ENCODE results near the gene SNX17.

Gene SNX17

GRCh38 chr2:27370026-27370815, at the start of gene SNX17, which contains the start of gene EIF2B4:
Gene SNX17 (plus strand): TSS chr2:27370616. CDS start chr2:27370744, 128 bp downstream.
Gene EIF2B4 (minus strand): TSS chr2:27370338. CDS start chr2:27370314, 24 bp downstream.
- peaks cover 10 to 39% (median 33%) of the 10 kb centered on the region in 5 donors for H3K4me1 ChIP-seq (ENCODE audit: control insufficient read depth in 5 of 5, insufficient read depth in 5 of 5, low read length in 5 of 5)
- no peaks in the 10 kb centered on the region for H3K9me3 ChIP-seq (ENCODE audit: control insufficient read depth in 5 of 5, low read length in 5 of 5)
- H3K9ac ChIP-seq (ENCODE audit: low read length in 5 of 5): peak within 1 kb of the TSS; percentile 97 to 100 (median 99)
- H3K27me3 ChIP-seq (ENCODE audit: control insufficient read depth in 5 of 5, insufficient read depth in 4 of 5, low read length in 5 of 5): no peaks in the 10 kb centered on the region
- H3K27ac ChIP-seq (ENCODE audit: low read depth, low read length): peak within 1 kb of the TSS; percentile 96
- peak within 1 kb of the TSS; percentile 78 to 98 (median 91) for H3K4me3 ChIP-seq (ENCODE audit: low read depth in 1 of 5, low read length in 5 of 5)
- H3K36me3 ChIP-seq (ENCODE audit: control insufficient read depth in 5 of 5, insufficient read depth in 5 of 5, low read length in 5 of 5): peaks cover 11 to 64% (median 54%) of the 10 kb centered on the region in 5 donors

- H3K27me3 ChIP-seq (ENCODE audit: control insufficient read depth in 5 of 5, insufficient read depth in 4 of 5, low read length in 5 of 5): no peaks in the 10 kb centered on the region
- peaks cover 9 to 40% (median 28%) of the 10 kb centered on the region in 5 donors for H3K4me1 ChIP-seq (ENCODE audit: control insufficient read depth in 5 of 5, insufficient read depth in 5 of 5, low read length in 5 of 5)
- H3K36me3 ChIP-seq (ENCODE audit: control insufficient read depth in 5 of 5, insufficient read depth in 5 of 5, low read length in 5 of 5): peaks cover 3 to 13% (median 6%) of the 10 kb centered on the region in 5 donors
- H3K9ac ChIP-seq (ENCODE audit: low read length in 5 of 5): peak overlapping the region in 1 of 5 donors; percentile 11
- no peaks in the 10 kb centered on the region for H3K9me3 ChIP-seq (ENCODE audit: control insufficient read depth in 5 of 5, low read length in 5 of 5)
- H3K27ac ChIP-seq (ENCODE audit: low read depth, low read length): no peak overlapping the region
- H3K4me3 ChIP-seq (ENCODE audit: low read depth in 1 of 5, low read length in 5 of 5): no peak overlapping the region
Observed at GRCh38 chr2:27320958-27321543, 49.4 kb upstream of the SNX17 start.

- no peaks in the 10 kb centered on the region for H3K27me3 ChIP-seq (ENCODE audit: control insufficient read depth in 5 of 5, insufficient read depth in 4 of 5, low read length in 5 of 5)
- H3K9ac ChIP-seq (ENCODE audit: low read length in 5 of 5): peak overlapping the region; percentile 89 to 99 (median 99)
- H3K4me3 ChIP-seq (ENCODE audit: low read depth in 1 of 5, low read length in 5 of 5): peak overlapping the region; percentile 87 to 98 (median 90)
Observed at GRCh38 chr2:27322301-27322765, 48.1 kb upstream of the SNX17 start.

GRCh38 chr2:27322766-27323595, 47.4 kb upstream of the SNX17 start, which contains the start of gene MPV17:
Gene MPV17 (minus strand): TSS chr2:27323097. CDS start chr2:27322517, 580 bp downstream.
- Histone ChIP-seq H3K27me3 (ENCODE audit: control insufficient read depth in 5 of 5, insufficient read depth in 4 of 5, low read length in 5 of 5) (no peaks in the 10 kb centered on the region), H3K4me3 (ENCODE audit: low read depth in 1 of 5, low read length in 5 of 5) (peak within 1 kb of the TSS; percentile 87 to 98 (median 90)), H3K4me1 (ENCODE audit: control insufficient read depth in 5 of 5, insufficient read depth in 5 of 5, low read length in 5 of 5) (peaks cover 9 to 31% (median 28%) of the 10 kb centered on the region in 5 donors), H3K27ac (ENCODE audit: low read depth, low read length) (peak within 1 kb of the TSS; percentile 97), H3K9me3 (ENCODE audit: control insufficient read depth in 5 of 5, low read length in 5 of 5) (no peaks in the 10 kb centered on the region), H3K9ac (ENCODE audit: low read length in 5 of 5) (peak within 1 kb of the TSS; percentile 94 to 99 (median 99)), H3K36me3 (ENCODE audit: control insufficient read depth in 5 of 5, insufficient read depth in 5 of 5, low read length in 5 of 5) (peaks cover 8 to 21% (median 18%) of the 10 kb centered on the region in 5 donors)

More at GRCh38 chr2:27322301-27322765, 48.1 kb upstream of the SNX17 start:
- peak overlapping the region; percentile 97 for H3K27ac ChIP-seq (ENCODE audit: low read depth, low read length)
- peaks cover 9 to 32% (median 28%) of the 10 kb centered on the region in 5 donors for H3K4me1 ChIP-seq (ENCODE audit: control insufficient read depth in 5 of 5, insufficient read depth in 5 of 5, low read length in 5 of 5)
- no peaks in the 10 kb centered on the region for H3K9me3 ChIP-seq (ENCODE audit: control insufficient read depth in 5 of 5, low read length in 5 of 5)
- H3K36me3 ChIP-seq (ENCODE audit: control insufficient read depth in 5 of 5, insufficient read depth in 5 of 5, low read length in 5 of 5): peaks cover 6 to 15% (median 14%) of the 10 kb centered on the region in 5 donors

- Histone ChIP-seq H3K27ac (ENCODE audit: low read depth, low read length) (peak overlapping the region; percentile 97), H3K4me1 (ENCODE audit: control insufficient read depth in 5 of 5, insufficient read depth in 5 of 5, low read length in 5 of 5) (peaks cover 9 to 31% (median 28%) of the 10 kb centered on the region in 5 donors), H3K9ac (ENCODE audit: low read length in 5 of 5) (peak overlapping the region; percentile 94 to 99 (median 99)), H3K9me3 (ENCODE audit: control insufficient read depth in 5 of 5, low read length in 5 of 5) (no peaks in the 10 kb centered on the region), H3K27me3 (ENCODE audit: control insufficient read depth in 5 of 5, insufficient read depth in 4 of 5, low read length in 5 of 5) (no peaks in the 10 kb centered on the region), H3K4me3 (ENCODE audit: low read depth in 1 of 5, low read length in 5 of 5) (peak overlapping the region; percentile 87 to 98 (median 90)), H3K36me3 (ENCODE audit: control insufficient read depth in 5 of 5, insufficient read depth in 5 of 5, low read length in 5 of 5) (peaks cover 15 to 28% (median 25%) of the 10 kb centered on the region in 5 donors)
Observed at GRCh38 chr2:27323596-27324285, 46.7 kb upstream of the SNX17 start.

GRCh38 chr2:27324720-27325119, 45.7 kb upstream of the SNX17 start:
- no peaks in the 10 kb centered on the region for H3K27me3 ChIP-seq (ENCODE audit: control insufficient read depth in 5 of 5, insufficient read depth in 4 of 5, low read length in 5 of 5)
- H3K4me3 ChIP-seq (ENCODE audit: low read depth in 1 of 5, low read length in 5 of 5): no peak overlapping the region
- H3K9ac ChIP-seq (ENCODE audit: low read length in 5 of 5): no peak overlapping the region
- H3K4me1 ChIP-seq (ENCODE audit: control insufficient read depth in 5 of 5, insufficient read depth in 5 of 5, low read length in 5 of 5): peaks cover 9 to 31% (median 28%) of the 10 kb centered on the region in 5 donors
- no peak overlapping the region for H3K27ac ChIP-seq (ENCODE audit: low read depth, low read length)
- H3K9me3 ChIP-seq (ENCODE audit: control insufficient read depth in 5 of 5, low read length in 5 of 5): no peaks in the 10 kb centered on the region
- peaks cover 16 to 38% (median 34%) of the 10 kb centered on the region in 5 donors for H3K36me3 ChIP-seq (ENCODE audit: control insufficient read depth in 5 of 5, insufficient read depth in 5 of 5, low read length in 5 of 5)

- no peaks in the 10 kb centered on the region for H3K9me3 ChIP-seq (ENCODE audit: control insufficient read depth in 5 of 5, low read length in 5 of 5)
- no peak overlapping the region for H3K27ac ChIP-seq (ENCODE audit: low read depth, low read length)
- no peak overlapping the region for H3K4me3 ChIP-seq (ENCODE audit: low read depth in 1 of 5, low read length in 5 of 5)
- no peaks in the 10 kb centered on the region for H3K4me1 ChIP-seq (ENCODE audit: control insufficient read depth in 5 of 5, insufficient read depth in 5 of 5, low read length in 5 of 5)
- no peak overlapping the region for H3K9ac ChIP-seq (ENCODE audit: low read length in 5 of 5)
- H3K27me3 ChIP-seq (ENCODE audit: control insufficient read depth in 5 of 5, insufficient read depth in 4 of 5, low read length in 5 of 5): no peaks in the 10 kb centered on the region
- peaks cover 17 to 88% (median 76%) of the 10 kb centered on the region in 5 donors for H3K36me3 ChIP-seq (ENCODE audit: control insufficient read depth in 5 of 5, insufficient read depth in 5 of 5, low read length in 5 of 5)
Observed at GRCh38 chr2:27335311-27335710, 35.1 kb upstream of the SNX17 start.

GRCh38 chr2:27336173-27336572, 34.2 kb upstream of the SNX17 start:
- H3K4me3 ChIP-seq (ENCODE audit: low read depth in 1 of 5, low read length in 5 of 5): no peak overlapping the region
- H3K27ac ChIP-seq (ENCODE audit: low read depth, low read length): no peak overlapping the region
- H3K9ac ChIP-seq (ENCODE audit: low read length in 5 of 5): no peak overlapping the region
- no peaks in the 10 kb centered on the region for H3K4me1 ChIP-seq (ENCODE audit: control insufficient read depth in 5 of 5, insufficient read depth in 5 of 5, low read length in 5 of 5)
- H3K9me3 ChIP-seq (ENCODE audit: control insufficient read depth in 5 of 5, low read length in 5 of 5): no peaks in the 10 kb centered on the region
- H3K27me3 ChIP-seq (ENCODE audit: control insufficient read depth in 5 of 5, insufficient read depth in 4 of 5, low read length in 5 of 5): no peaks in the 10 kb centered on the region
- H3K36me3 ChIP-seq (ENCODE audit: control insufficient read depth in 5 of 5, insufficient read depth in 5 of 5, low read length in 5 of 5): peaks cover 17 to 87% (median 70%) of the 10 kb centered on the region in 5 donors

- H3K4me3 ChIP-seq (ENCODE audit: low read depth in 1 of 5, low read length in 5 of 5): no peak overlapping the region
- H3K9ac ChIP-seq (ENCODE audit: low read length in 5 of 5): no peak overlapping the region
- H3K27me3 ChIP-seq (ENCODE audit: control insufficient read depth in 5 of 5, insufficient read depth in 4 of 5, low read length in 5 of 5): no peaks in the 10 kb centered on the region
- peaks cover 0 to 4% (median 0%) of the 10 kb centered on the region in 5 donors for H3K4me1 ChIP-seq (ENCODE audit: control insufficient read depth in 5 of 5, insufficient read depth in 5 of 5, low read length in 5 of 5)
- H3K36me3 ChIP-seq (ENCODE audit: control insufficient read depth in 5 of 5, insufficient read depth in 5 of 5, low read length in 5 of 5): peaks cover 0 to 13% (median 6%) of the 10 kb centered on the region in 5 donors
- no peaks in the 10 kb centered on the region for H3K9me3 ChIP-seq (ENCODE audit: control insufficient read depth in 5 of 5, low read length in 5 of 5)
- no peak overlapping the region for H3K27ac ChIP-seq (ENCODE audit: low read depth, low read length)
Observed at GRCh38 chr2:27347641-27348040, 22.8 kb upstream of the SNX17 start.

All from subcutaneous abdominal adipose tissue (tissue), 5 donors.